Ovary (tissue), 3 donors: ENCODE data around the gene MIER2.

Experiments
- EP300 ChIP-seq: sonication (generic); formaldehyde crosslinking; IDR thresholded peaks from one replicate; pipeline ENCODE4 v1.6.1; 2017; ENCODE audit warnings: antibody characterized with exemption
- POLR2A ChIP-seq: fragments of 450-650 bp; IDR thresholded peaks from one replicate; pipeline ENCODE4 v1.6.1; 2017; ENCODE audit warnings: antibody characterized with exemption, mild to moderate bottlenecking, moderate library complexity
- TF ChIP-seq, protein P1 (sequence below), 3 donors: fragments of 450-650 bp in 2 of 3; fragments of 200-600 bp in 1 of 3; IDR thresholded peaks; one replicate each; pipeline versions ENCODE4 v1.5.1 to v1.8.0; 2016 to 2022; ENCODE audit warnings: antibody characterized with exemption in 3 of 3, mild to moderate bottlenecking in 1 of 3
- donor health status: DM: no; HTN: no; CAD: no.

DNA sequence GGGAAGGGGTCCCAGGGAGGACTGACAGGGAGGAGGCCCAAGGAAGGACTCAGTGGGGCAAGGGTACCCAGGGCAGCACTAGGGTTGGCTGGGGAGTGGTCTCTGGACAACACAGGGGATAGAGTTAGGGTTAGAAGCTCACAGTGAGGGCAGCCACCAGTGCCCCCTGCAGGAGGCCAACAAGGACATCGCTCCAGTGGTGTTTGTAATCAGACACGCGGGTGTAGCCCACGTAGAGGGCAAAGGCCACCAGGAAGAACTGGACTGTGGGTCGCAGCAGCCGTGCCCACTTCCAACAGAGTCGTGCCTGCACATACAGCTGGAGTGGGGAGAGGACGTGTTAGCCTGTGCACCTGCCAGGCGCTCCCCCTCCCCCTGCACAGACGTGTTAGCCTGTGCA, 62.6 kb downstream of the MIER2 start:
- no peak for TF ChIP-seq EP300
- TF ChIP-seq, protein P1, sequence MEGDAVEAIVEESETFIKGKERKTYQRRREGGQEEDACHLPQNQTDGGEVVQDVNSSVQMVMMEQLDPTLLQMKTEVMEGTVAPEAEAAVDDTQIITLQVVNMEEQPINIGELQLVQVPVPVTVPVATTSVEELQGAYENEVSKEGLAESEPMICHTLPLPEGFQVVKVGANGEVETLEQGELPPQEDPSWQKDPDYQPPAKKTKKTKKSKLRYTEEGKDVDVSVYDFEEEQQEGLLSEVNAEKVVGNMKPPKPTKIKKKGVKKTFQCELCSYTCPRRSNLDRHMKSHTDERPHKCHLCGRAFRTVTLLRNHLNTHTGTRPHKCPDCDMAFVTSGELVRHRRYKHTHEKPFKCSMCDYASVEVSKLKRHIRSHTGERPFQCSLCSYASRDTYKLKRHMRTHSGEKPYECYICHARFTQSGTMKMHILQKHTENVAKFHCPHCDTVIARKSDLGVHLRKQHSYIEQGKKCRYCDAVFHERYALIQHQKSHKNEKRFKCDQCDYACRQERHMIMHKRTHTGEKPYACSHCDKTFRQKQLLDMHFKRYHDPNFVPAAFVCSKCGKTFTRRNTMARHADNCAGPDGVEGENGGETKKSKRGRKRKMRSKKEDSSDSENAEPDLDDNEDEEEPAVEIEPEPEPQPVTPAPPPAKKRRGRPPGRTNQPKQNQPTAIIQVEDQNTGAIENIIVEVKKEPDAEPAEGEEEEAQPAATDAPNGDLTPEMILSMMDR (IDR thresholded peaks at IDR 0.05), result no peak
- no peak for TF ChIP-seq POLR2A
